ENCODE results near the gene OR2L8.

DNA sequence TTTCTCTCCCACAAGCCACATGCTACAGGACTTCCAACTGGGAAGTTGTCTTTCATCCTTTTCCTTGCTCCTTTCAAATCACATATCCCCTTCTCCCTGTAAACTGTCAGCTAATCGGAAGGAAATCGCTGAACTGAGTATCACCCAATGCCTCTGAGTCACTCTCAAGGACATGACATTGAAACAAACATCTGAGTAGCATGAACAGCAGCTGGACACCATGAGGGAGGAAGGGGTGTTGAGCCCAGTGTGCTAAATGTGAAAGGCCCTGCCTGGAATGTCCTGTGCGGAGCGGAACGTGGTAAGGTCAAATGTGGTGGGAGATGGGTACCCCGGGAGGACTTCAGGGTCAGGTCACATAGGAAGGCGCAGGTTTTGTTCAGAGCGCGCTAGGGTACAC, 23.8 kb upstream of the OR2L8 start, which contains the start of gene OR2AJ1:
- TF ChIP-seq CTCF (IDR thresholded peaks at IDR 0.05; ENCODE audit: insufficient read depth, low read depth, low read length) (no peak), EZH2 (IDR thresholded peaks at IDR 0.05; ENCODE audit: insufficient read depth, low read length) (no peak)

Data from astrocyte (in vitro differentiated cells and primary cell).